Adipose tissue (tissue), 3 donors: ENCODE data around the gene MAP1LC3A. TPM values are rescaled to one million over a fixed set of nuclear protein-coding genes. Genes with fewer than 3 reads are reported as not detected.

Source experiments
- H3K27ac ChIP-seq: one replicate; pipeline ENCODE4 v1.5.1; 2013; ENCODE audit warnings: low read depth, low read length
- WGBS, 3 donors: extraction: QIAGEN DNeasy Blood & Tissue Kit; methylation state at CpG; one replicate each; pipeline ENCODE4 v1.1.7; 2013; 5-methylcytosine and 5-hydroxymethylcytosine counted together
- polyA plus RNA-seq, 3 donors: library from polyadenylated mRNA; stranded (reverse); fragments of 200-250 nt; gene quantifications; one replicate each; pipeline ENCODE4 v1.2.3, GENCODE V29; 2013
- donor health status: healthy with polysubstance abuse.
- donor health status: Bipolar disorder and iron deficiency.
- donor health status: healthy.

MAP1LC3A gene
- polyA plus RNA-seq, 3 donors: 24.8 to 82.0 (median 78.1) TPM

DNA sequence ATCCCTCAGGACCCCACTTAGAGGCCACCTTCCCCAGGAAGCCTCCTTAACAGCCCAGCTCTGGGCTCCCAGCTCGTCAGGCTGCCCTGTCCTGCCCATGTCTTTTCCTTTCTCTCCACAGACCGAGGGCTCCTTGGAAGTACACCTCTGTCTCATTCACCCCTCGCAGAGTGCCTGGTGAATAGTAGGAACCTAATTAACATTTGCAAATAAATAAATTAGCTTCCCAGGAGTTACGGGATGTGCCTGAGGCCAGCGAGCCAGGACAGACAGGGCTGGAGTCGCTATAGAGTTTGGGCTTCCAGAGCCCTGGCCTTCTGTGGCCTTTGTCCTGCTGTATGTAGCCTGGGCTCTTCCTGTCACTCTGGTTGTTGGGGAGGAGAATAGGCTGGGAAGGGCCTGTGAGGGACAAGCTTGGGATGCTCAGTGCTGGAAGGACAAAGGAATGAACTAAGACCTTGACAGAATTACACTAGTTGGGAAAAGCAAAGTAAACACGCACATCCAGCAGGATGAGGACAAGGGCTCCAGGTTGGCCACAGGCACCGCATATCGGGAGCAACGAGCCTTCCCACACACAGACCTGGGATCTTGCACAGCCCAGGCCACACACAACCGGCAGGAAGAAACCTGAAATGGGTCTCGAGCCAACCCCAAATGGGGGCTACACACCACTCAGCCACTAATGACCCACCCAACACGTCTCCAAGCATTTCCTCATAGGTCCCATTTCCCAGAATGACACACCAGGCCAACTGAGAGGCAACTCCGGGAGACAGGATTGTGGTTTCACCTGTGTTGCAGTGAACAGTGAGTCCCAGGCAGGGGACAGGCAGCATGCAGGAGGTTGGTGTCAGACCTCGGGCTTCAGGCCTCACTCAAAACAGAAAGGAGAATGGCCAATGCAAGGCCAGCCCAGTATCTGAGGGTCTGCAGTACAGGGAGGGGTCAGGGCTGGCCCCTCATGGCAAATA lies 9.7 kb downstream of the MAP1LC3A start:
- WGBS, 3 donors: 93 to 96% (median 93%) methylated on average over 15 of the region's 15 CpGs
- H3K27ac ChIP-seq: no peak overlapping the region

DNA sequence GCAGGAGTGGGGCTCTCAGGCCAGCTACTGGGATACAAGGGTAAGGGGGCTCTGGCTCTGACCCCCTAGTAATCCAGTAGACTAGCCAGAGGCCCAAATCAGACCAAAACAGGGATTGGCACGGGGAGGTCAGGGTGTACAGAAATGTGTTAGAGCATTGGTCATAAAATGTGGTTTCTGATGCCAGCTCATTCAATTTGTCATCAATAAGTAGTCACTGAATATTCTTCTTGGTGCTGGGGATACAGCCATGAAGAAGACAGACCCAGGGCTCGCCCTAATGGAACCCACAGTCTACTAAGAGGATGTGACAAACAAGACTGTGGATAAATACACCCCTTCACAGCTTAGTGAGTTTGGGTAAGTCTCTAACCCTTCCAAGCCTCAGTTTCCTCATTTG lies 11.1 kb downstream of the MAP1LC3A start:
- H3K27ac ChIP-seq: no peak overlapping the region
- WGBS, 3 donors: 88 to 98% (median 97%) methylated on average over 2 of the region's 2 CpGs

DNA sequence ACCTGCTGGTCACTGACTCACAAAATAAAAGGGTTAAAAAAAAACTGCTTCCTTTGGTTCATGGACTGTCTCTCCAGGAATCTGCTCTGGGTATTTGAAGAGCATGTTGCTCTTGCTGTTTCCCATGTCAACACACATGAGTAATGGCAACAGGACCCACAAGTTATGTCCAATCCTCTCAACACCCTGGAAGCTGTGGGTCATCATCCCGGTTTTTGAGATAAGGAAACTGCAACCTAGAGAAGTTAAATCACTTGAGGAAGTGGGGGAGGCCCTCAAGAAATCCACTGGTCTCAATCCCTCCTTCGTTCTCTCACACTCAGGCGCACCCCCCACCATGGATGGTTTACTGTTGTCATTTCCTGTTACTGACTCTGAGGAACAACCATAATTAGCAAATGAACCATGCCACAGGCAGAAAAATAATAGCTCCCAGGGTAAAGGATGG lies 12.4 kb downstream of the MAP1LC3A start:
- WGBS, 3 donors: 32 to 52% (median 43%) methylated on average over 3 of the region's 3 CpGs
- no peak overlapping the region for H3K27ac ChIP-seq

DNA sequence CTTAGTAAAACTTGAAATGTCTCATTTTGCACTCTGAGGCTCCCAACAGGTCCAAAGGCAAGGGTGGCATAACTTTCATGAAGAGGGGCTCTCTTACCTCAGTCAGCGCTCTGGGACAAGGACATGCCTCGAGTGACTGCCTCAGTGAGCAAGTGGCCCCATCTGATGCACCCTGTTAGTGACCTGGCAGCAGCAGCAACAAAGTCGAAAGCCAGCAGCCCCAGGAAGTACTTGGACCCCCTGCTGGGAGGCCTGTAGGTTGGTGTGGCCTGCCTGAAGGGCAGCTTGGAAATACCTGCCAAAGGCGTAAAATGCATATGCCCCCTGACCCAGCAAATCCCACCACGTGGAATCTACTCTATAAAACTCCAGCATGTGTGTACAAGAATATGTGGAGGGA lies 13.2 kb downstream of the MAP1LC3A start:
- H3K27ac ChIP-seq: no peak overlapping the region
- 91 to 93% (median 92%) methylated on average over 5 of the region's 5 CpGs for WGBS, 3 donors

DNA sequence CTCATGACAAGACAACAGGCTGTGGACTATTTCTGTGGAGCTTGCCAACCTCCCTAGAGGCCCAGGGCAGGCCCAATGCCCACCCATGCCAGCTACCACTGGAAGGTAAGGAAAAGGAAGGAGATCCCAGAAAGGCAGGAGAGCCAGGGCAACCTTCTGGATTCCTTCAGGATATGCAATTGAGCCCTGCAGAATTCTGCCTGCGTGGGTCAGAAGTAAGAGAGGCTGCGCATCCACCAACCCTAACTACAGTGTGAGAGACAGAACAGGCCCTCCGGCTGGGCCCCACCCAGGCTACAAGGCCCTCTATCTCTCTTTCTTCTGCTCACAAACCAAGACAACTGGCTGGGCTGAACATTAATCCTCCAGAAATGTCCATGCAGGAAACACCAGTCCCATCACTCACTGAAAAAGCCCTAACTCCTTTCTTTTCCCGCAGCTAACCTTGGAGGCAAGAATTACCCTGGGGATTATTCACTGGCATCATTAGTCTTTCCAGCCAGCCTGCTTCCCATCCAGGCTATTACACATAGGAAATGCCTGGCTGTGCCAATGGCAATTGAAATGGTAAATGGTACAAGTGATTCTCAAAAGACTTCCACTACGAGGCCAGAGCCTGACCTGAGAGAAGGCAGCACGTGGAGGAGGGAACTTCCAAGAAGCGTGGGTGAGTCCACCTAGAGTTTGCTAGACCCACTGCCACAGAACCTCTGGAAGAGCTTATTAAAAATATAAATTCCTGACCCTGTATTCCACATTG lies 15.2 kb downstream of the MAP1LC3A start:
- WGBS, 3 donors: 87 to 95% (median 88%) methylated on average over 7 of the region's 7 CpGs
- H3K27ac ChIP-seq: no peak overlapping the region

DNA sequence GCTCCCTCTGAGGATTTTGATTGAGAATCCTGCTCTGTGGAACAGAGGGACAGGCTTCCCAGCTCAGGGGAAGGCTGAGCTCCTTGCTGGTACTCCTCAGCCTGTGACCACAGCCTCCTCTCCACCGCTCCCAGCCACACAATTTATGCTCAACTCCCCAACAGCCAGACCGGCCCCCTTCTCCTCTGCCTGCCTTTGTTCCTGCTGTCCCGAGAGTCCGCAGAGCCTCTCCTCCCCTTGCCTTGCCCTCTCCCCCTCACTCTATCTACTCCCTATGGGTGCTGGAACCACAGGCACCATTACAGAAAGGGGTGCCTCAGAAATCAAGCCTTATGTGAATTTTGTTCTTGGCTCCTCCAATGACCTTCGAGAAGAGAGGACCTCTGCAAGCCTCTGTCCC lies 15.9 kb downstream of the MAP1LC3A start:
- WGBS, 3 donors: 94 to 99% (median 98%) methylated on average over 5 of the region's 5 CpGs
- no peak overlapping the region for H3K27ac ChIP-seq

DNA sequence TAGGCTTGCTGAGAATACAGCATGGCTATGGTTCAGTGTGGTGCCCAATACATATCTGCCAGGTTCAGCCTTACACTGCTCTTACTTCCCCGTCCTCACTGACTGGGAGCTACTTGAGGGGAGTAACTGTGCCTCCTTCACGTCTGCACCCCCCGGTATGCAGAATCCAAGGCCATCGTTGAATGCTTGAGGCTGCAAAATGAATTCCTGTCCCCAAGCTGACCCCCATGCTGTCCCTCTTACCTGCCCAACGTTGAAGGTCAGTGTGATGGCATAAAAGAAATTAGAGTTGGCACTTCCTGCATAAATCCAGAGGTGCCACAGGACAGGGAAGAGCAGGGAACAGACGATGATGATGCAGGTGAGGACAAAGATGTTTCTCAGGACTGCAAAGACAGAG lies 16.3 kb downstream of the MAP1LC3A start:
- WGBS, 3 donors: 91 to 93% (median 91%) methylated on average over 6 of the region's 6 CpGs
- no peak overlapping the region for H3K27ac ChIP-seq

DNA sequence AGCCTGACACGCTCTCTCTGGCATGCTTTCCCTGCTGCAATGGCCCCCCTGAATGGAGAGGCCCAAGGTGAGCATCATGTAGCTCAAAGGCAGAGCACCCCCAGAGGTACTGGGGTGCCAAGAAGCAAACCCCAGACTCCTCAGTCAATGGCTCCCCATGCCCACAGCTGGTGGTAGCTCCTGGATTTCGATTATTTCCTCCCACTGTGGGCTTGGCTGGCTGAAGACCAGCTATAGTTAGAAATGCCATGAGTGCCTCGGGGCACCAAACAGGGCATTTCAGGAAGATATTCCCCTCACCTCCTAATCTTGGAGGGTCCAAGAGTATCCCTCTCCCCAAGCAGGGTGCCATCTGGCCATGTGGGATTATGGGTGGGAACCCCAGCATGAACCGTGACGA lies 16.8 kb downstream of the MAP1LC3A start:
- H3K27ac ChIP-seq: no peak overlapping the region
- 95 to 97% (median 95%) methylated on average over 5 of the region's 5 CpGs for WGBS, 3 donors

DNA sequence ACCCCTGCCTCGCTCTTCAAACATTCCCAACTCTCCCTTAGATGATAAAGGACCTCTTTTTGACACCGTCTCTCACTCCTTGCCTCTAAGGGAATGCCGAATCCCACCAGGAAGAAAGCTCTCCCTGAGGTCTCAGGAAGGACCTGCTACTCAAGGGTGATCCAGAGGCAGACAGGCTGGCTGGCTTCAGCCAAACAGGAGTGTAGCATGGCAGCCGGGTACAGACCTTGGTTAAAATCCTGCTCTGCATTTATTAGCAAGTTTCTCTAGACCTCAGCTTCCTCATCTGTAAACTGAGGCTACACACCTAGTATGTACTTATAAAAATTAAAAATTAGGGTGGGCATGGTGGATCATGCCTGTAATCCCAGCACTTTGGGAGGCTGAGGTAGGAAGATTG lies 17.2 kb downstream of the MAP1LC3A start:
- WGBS, 3 donors: 94 to 99% (median 96%) methylated on average over 4 of the region's 4 CpGs
- no peak overlapping the region for H3K27ac ChIP-seq

DNA sequence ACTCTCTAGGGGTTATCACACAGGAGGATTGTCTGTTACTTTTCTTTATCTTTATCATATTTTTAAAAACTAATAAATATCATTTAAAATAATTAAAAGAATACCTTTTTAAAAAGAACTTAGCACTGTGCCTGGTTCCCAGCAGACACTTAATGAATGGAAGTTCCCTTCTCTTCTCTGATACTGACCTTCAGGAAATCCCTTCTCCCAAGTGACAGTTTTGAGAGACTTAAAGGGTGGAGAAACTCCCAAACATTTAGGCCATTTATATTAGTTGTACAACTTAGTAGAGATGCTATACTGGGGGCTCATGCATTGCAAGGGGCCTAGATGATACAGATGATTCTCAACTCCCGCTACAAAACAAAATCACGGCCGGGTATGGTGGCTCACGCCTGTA lies 18.5 kb downstream of the MAP1LC3A start:
- WGBS, 3 donors: 98 to 100% (median 98%) methylated on average over 4 of the region's 4 CpGs

DNA sequence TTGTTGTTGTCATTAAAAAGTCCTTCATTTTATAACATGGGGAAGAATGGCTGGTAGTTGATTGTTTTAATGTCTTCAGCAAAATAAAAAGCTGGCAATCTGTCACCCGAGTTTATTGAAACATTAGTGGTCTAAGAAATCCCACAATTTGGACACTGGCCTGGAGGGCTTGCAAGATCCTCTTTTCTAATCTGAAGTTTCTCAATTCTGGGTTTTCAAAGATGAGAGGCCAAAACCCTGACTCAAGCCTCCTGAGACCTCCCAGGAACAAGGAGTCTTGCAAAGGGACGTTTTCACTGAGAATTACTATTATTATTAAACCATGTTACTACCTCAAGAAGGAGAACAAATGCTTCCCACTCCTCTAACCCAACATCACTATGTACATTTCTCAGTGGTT lies 19.5 kb downstream of the MAP1LC3A start:
- WGBS, 3 donors: 26 to 74% (median 37%) methylated on average over 2 of the region's 2 CpGs
- no peak overlapping the region for H3K27ac ChIP-seq

More for the DNA sequence above, 18.5 kb downstream of the MAP1LC3A start:
- H3K27ac ChIP-seq: no peak overlapping the region

DNA sequence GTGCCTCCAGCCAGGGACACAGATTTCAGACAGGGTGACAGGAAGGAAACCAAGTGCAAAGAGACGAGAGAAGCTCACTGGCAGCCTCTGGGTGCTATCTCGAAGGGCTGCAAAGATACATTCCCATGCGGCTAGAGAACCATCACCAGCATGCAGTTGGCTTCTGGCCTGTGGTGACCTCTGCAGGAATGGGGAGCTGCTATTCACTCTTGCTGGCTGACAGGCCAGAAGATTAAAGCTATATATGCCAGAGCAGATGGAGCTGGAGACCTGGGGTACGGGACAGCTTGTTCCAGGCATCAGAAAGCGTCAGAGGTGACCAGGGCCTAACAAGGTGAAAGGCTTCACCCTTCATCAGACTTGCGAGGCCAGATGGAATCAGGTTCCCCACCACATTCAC lies 20.0 kb downstream of the MAP1LC3A start:
- H3K27ac ChIP-seq: no peak overlapping the region
- 71 to 85% (median 76%) methylated on average over 6 of the region's 6 CpGs for WGBS, 3 donors

DNA sequence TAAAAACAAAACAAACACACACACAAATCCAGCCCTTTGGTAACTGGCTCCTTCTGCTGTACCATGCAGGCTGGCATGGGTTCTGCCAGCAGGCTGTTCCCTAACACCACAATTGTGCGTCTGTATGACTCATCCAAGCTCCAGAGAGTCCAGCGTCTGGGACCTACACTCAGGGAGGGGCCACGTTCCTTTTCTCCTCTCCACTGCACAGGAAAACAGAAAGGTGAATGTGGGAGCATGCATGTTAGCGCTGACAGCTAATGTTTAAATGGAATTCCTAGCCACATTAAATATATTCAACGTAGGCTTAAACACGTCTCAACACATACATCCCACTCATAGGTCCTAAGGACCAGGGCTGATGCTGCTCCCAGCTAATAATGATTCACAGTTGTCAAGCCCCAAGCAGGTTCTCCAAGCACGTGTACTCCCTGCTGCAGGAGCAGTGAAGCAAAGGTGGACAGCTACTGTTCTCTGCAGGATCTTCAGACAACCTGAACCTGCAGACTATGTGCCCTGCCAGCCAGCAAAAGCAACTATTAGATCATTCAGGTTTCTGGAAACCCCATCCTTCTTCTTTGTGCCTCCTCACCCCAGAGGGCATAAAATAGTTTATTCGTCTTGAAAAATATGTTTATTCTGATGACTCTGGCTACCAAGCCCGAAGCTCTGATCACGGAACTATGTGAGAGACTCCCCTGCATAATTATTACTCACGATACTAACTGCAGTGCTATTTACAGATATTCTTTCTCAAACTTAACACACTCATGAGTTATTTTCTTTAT lies 20.9 kb downstream of the MAP1LC3A start:
- no peak overlapping the region for H3K27ac ChIP-seq
- WGBS, 3 donors: 79 to 82% (median 81%) methylated on average over 11 of the region's 11 CpGs

DNA sequence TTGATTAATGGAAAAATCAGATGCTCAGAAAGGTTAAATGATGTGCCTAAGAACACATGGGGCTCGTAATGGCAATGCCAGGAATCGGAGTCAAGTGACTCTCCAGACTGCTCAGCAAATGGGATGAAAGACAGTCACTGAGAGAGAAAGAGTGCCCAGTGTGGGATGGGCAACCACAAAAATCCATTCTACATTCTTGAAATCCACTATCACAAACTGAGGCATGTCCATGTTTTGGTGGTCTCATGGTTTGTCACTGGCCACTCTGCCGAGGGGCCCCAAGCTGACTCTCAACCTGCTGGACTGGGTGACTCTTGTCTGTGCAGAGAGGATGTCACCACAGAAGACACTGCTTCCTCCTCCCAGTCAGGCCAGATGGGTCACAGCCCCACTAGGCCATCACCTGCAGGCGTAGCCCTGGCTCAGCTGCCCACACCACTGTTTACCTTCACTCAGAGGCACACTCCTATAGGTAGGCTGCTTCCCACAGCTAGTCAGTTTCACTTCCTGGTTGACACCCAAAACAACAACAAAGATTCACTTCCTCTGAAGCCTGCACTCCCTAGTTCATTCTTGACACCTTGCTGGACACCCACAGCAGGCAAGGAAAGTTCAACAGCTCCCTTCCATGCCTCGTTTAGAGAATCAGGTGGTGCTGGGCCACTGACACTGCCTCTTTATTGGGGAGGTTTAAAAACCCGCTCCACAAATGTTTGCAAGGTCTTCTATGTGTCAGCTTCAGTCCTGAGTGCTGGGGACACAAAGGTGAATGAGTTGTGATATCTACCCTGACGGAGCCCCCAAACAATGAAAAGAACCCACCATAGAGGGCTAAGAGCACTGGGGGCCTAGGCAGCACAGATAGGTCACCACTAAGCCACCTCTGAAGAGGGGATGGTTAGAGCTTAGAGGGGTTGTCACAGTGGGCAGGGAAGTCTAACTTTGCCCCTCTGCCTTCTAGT lies 21.7 kb downstream of the MAP1LC3A start:
- 87 to 95% (median 90%) methylated on average over 7 of the region's 7 CpGs for WGBS, 3 donors
- no peak overlapping the region for H3K27ac ChIP-seq

DNA sequence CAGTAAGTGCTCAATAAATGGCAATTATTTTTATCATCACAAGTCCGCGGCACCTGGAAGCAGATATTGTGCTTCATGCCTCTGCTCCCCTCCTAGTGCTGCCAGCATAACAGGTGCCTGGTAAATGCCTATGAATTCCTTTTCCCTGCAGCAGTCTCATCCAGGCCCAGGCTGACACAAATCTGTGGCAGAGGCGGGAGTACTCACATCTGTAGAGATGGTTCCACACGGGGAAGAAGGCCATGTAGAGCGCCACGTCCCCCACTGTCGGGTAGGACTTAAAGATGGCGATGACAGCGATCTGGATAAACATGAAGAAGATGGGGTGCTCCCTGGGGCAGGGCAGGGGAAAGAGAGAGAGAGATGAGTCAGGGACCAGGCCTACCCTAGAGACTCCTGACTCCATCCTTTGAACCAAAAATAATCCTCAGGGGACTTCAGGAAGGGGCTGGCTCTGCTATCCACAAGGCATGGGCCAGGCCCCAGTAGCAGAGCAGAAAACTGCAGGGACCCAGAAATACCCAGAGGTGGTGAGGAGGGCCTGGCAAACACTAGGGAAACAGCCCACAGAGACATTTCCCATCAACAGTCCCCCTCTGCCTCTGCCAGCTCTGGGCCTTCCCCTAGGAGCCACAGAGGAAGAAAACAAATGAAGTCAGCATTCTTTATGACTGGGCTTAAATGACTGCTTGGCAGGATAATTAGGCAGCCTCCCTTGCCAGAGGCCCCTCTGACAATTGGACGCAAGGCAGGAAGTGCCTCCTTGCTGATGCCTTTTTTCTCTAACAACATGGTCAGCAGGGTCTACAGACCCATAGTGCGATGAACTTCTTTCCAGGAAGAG lies 23.0 kb downstream of the MAP1LC3A start:
- 76 to 93% (median 81%) methylated on average over 11 of the region's 11 CpGs for WGBS, 3 donors
- peak overlapping the region; percentile 6 for H3K27ac ChIP-seq

DNA sequence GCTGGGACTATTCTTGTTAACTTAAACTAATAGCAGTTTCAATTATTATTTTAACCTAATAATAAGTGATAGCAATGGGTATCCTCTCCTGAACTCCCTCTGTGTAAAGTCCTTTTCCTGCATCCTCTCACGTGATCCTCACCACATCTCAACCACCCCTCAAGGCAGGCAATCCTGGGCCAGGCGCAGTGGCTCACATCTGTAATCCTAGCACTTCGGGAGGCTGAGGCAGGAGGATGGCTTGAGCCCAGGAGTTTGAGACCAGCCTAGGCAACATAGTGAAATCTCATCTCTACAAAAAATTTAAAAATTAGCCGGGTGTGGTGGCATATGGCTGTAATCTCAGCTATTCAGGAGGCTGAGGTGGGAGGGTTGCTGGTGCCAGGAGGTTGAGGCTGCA lies 23.7 kb downstream of the MAP1LC3A start:
- 65 to 83% (median 73%) methylated on average over 4 of the region's 4 CpGs for WGBS, 3 donors
- no peak overlapping the region for H3K27ac ChIP-seq

DNA sequence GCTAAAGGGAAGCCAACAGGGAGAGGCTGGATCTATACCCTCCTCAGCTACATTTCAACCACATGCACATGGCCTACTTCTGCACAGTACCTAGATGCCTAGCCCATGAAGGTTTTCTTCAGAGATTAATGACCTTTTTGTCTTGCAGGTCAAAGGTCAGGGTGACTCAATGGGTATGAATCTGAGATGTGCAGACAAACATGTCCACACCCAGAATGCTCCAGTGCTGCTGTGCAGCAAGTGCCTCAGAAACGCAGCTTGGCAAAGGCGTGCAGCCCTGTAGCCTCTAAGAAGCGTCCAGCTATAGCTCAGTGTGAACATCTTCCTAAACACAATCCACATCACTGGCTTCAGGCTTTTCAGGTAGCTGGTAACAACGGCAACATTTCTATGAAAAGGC lies 24.4 kb downstream of the MAP1LC3A start:
- no peak overlapping the region for H3K27ac ChIP-seq
- WGBS, 3 donors: 86 to 88% (median 87%) methylated on average over 4 of the region's 4 CpGs
